ENCODE results near the gene SLC1A5. TPM values are rescaled to one million over a fixed set of nuclear protein-coding genes. Genes with fewer than 3 reads are reported as not detected.

The SLC1A5 gene
- polyA plus RNA-seq, 1 donor from 2014 or later: 1.1 TPM

DNA sequence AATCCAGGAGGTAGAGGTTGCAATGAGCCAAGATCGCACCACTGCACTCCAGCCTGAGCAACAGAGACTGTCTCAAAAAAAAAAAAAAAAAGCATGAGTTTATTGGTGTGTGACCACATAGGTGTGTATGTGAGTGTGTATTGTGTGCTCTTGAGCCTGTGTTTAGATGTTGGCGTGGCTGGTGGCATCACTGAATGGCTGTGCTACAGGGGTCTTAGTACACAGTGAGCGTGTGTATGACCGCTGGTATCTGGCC, 2.5 kb downstream of the SLC1A5 start:
- Histone ChIP-seq H3K9me3 (ENCODE audit: low read length) (no peaks in the 10 kb centered on the region), H3K4me3 (ENCODE audit: low read length) (no peak overlapping the region), H3K9me2 (ENCODE audit: insufficient read depth, low read length) (no peaks in the 10 kb centered on the region), H3K79me2 (replicated peaks; ENCODE audit: insufficient read depth, low read length) (no peaks in the 10 kb centered on the region), H2AFZ (ENCODE audit: low read depth, low read length) (no peak overlapping the region), H3K27ac (ENCODE audit: low read length) (no peak overlapping the region), H4K20me1 (ENCODE audit: insufficient read depth) (no peaks in the 10 kb centered on the region), H3K36me3 (ENCODE audit: insufficient read depth, low read length) (no peaks in the 10 kb centered on the region), H3F3A (ENCODE audit: insufficient read depth, low read length, poor library complexity, severe bottlenecking) (peaks cover 3% of the 10 kb centered on the region), H3K27me3 (ENCODE audit: insufficient read depth, low read depth, low read length) (peaks cover 18% of the 10 kb centered on the region), H3K4me2 (ENCODE audit: low read length) (no peak overlapping the region), H3K9ac (ENCODE audit: low read length) (no peak overlapping the region)
- TF ChIP-seq, protein P1, sequence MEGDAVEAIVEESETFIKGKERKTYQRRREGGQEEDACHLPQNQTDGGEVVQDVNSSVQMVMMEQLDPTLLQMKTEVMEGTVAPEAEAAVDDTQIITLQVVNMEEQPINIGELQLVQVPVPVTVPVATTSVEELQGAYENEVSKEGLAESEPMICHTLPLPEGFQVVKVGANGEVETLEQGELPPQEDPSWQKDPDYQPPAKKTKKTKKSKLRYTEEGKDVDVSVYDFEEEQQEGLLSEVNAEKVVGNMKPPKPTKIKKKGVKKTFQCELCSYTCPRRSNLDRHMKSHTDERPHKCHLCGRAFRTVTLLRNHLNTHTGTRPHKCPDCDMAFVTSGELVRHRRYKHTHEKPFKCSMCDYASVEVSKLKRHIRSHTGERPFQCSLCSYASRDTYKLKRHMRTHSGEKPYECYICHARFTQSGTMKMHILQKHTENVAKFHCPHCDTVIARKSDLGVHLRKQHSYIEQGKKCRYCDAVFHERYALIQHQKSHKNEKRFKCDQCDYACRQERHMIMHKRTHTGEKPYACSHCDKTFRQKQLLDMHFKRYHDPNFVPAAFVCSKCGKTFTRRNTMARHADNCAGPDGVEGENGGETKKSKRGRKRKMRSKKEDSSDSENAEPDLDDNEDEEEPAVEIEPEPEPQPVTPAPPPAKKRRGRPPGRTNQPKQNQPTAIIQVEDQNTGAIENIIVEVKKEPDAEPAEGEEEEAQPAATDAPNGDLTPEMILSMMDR (IDR thresholded peaks at IDR 0.05; ENCODE audit: poor library complexity, severe bottlenecking): no peak
- TF ChIP-seq SMC3 (conservative IDR thresholded peaks at IDR 0.05; ENCODE audit: poor library complexity) (no peak), POLR2AphosphoS5 (IDR thresholded peaks at IDR 0.05) (no peak), EZH2 (IDR thresholded peaks at IDR 0.05; ENCODE audit: borderline replicate concordance, insufficient read depth, low read length, poor library complexity, severe bottlenecking) (no peak), EP300 (conservative IDR thresholded peaks at IDR 0.05; ENCODE audit: poor library complexity, severe bottlenecking) (no peak), TAF1 (IDR thresholded peaks at IDR 0.05; ENCODE audit: low read depth) (no peak), RAD21 (conservative IDR thresholded peaks at IDR 0.05) (no peak), MXI1 (conservative IDR thresholded peaks at IDR 0.05; ENCODE audit: poor library complexity, severe bottlenecking) (no peak)
- TF ChIP-seq, protein P2, sequence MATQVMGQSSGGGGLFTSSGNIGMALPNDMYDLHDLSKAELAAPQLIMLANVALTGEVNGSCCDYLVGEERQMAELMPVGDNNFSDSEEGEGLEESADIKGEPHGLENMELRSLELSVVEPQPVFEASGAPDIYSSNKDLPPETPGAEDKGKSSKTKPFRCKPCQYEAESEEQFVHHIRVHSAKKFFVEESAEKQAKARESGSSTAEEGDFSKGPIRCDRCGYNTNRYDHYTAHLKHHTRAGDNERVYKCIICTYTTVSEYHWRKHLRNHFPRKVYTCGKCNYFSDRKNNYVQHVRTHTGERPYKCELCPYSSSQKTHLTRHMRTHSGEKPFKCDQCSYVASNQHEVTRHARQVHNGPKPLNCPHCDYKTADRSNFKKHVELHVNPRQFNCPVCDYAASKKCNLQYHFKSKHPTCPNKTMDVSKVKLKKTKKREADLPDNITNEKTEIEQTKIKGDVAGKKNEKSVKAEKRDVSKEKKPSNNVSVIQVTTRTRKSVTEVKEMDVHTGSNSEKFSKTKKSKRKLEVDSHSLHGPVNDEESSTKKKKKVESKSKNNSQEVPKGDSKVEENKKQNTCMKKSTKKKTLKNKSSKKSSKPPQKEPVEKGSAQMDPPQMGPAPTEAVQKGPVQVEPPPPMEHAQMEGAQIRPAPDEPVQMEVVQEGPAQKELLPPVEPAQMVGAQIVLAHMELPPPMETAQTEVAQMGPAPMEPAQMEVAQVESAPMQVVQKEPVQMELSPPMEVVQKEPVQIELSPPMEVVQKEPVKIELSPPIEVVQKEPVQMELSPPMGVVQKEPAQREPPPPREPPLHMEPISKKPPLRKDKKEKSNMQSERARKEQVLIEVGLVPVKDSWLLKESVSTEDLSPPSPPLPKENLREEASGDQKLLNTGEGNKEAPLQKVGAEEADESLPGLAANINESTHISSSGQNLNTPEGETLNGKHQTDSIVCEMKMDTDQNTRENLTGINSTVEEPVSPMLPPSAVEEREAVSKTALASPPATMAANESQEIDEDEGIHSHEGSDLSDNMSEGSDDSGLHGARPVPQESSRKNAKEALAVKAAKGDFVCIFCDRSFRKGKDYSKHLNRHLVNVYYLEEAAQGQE (IDR thresholded peaks at IDR 0.05; ENCODE audit: borderline replicate concordance): no peak

DNA sequence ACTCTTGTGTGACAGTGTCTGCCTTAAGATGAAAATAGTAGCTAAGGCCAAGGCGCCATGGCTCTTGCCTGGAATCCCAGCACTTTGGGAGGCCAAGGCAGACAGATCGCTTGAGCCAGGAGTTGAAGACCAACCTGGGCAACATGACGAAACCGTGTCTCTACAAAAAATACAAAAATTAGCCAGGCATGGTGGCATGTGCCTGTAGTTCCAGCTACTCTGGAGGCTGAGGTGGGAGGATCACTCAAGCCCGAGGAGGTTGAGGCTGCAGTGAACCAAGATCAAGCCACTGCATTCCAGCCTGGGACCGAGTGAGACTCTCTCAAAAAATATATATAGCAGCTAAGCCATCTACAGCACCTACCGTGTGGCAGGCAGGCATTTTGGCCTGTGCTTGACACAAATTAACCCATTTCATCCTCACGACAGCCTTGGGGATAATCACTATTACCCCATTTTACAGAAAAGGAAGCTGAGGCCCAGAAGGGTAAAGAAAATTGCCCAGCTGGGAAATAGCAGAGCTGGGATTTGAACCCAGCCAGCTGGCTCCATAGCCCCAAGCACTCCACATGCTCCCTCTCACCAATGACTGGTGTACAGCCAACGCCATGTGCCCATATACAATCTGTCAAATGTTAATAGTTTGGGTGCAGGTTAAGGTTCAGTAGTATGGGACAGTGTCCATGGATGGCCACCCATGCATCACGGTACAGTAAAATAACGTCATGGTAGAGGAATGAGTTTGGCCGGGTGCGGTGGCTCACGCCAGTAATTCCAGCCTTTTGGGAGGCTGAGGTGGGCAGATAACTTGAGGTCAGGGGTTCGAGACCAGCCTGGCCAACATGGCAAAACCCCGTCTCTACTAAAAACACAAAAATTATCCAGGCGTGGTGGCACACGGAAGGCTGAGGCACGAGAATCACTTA, 3.1 kb downstream of the SLC1A5 start:
- H3K27me3 ChIP-seq (ENCODE audit: insufficient read depth, low read depth, low read length): peaks cover 18% of the 10 kb centered on the region
- H2AFZ ChIP-seq (ENCODE audit: low read depth, low read length): no peak overlapping the region
- peaks cover 3% of the 10 kb centered on the region for H3F3A ChIP-seq (ENCODE audit: insufficient read depth, low read length, poor library complexity, severe bottlenecking)
- no peak overlapping the region for H3K9ac ChIP-seq (ENCODE audit: low read length)
- no peak overlapping the region for H3K4me3 ChIP-seq (ENCODE audit: low read length)
- H3K79me2 ChIP-seq (replicated peaks; ENCODE audit: insufficient read depth, low read length): no peaks in the 10 kb centered on the region
- H3K4me2 ChIP-seq (ENCODE audit: low read length): no peak overlapping the region
- H3K27ac ChIP-seq (ENCODE audit: low read length): no peak overlapping the region
- no peaks in the 10 kb centered on the region for H3K9me2 ChIP-seq (ENCODE audit: insufficient read depth, low read length)
- TF ChIP-seq, protein P1 (IDR thresholded peaks at IDR 0.05; ENCODE audit: poor library complexity, severe bottlenecking): no peak
- TF ChIP-seq, protein P2 (IDR thresholded peaks at IDR 0.05; ENCODE audit: borderline replicate concordance): no peak
- TF ChIP-seq EP300 (conservative IDR thresholded peaks at IDR 0.05; ENCODE audit: poor library complexity, severe bottlenecking): no peak
- TF ChIP-seq TAF1 (IDR thresholded peaks at IDR 0.05; ENCODE audit: low read depth): no peak
- TF ChIP-seq EZH2 (IDR thresholded peaks at IDR 0.05; ENCODE audit: borderline replicate concordance, insufficient read depth, low read length, poor library complexity, severe bottlenecking): no peak
- no peaks in the 10 kb centered on the region for H4K20me1 ChIP-seq (ENCODE audit: insufficient read depth)
- no peaks in the 10 kb centered on the region for H3K9me3 ChIP-seq (ENCODE audit: low read length)
- H3K36me3 ChIP-seq (ENCODE audit: insufficient read depth, low read length): no peaks in the 10 kb centered on the region
